Epithelial cell of proximal tubule (primary cell): ENCODE data around the gene OR4K14. TPM values are rescaled to one million over a fixed set of nuclear protein-coding genes. Genes with fewer than 3 reads are reported as not detected.

Source experiments
- DNase-seq: peaks from one replicate; pipeline ENCODE4 v3.0.0-alpha.2; 2011; ENCODE audit warnings: low read depth
- H3K4me3 ChIP-seq: 2 replicates; pipeline ENCODE4 v1.5.1; 2011; ENCODE audit warnings: low read depth, mild to moderate bottlenecking, low read length
- CTCF ChIP-seq: conservative IDR thresholded peaks from 2 replicates; pipeline ENCODE4 v1.5.1; 2012; ENCODE audit warnings: low read depth, mild to moderate bottlenecking, low read length
- total RNA-seq: library from RNA; depleted of rRNA; stranded (reverse); fragments of >200 nt; gene quantifications from 2 replicates; pipeline ENCODE4 v1.2.3, GENCODE V29; 2015

Gene OR4K14
- not detected in 2 replicates for total RNA-seq

- no peak for TF ChIP-seq CTCF
- no peak within 1 kb of the TSS for H3K4me3 ChIP-seq
- DNase-seq = no peak
Observed at GRCh38 chr14:20019257-20019865, at the start of gene OR4K14. Gene OR4K14 (minus strand): TSS chr14:20019307. CDS start chr14:20015193, 4,114 bp downstream.

- no peak within 1 kb of the TSS for H3K4me3 ChIP-seq
- no peak for DNase-seq
- TF ChIP-seq CTCF = no peak
Observed at GRCh38 chr14:20059745-20060144, 40.6 kb upstream of the OR4K14 start, which contains the start of gene OR4L1. Gene OR4L1 (plus strand): TSS chr14:20060045. CDS start chr14:20060045, 0 bp downstream.

- no peak for DNase-seq
- no peak overlapping the region for H3K4me3 ChIP-seq
- no peak for TF ChIP-seq CTCF
Observed at GRCh38 chr14:20048202-20048601, 29.1 kb upstream of the OR4K14 start.

- H3K4me3 ChIP-seq = no peak overlapping the region
- no peak for TF ChIP-seq CTCF
- no peak for DNase-seq
Observed at GRCh38 chr14:20044243-20044642, 25.1 kb upstream of the OR4K14 start.

- no peak within 1 kb of the TSS for H3K4me3 ChIP-seq
- TF ChIP-seq CTCF = no peak
- DNase-seq = no peak
Observed at GRCh38 chr14:20035938-20036337, 16.8 kb upstream of the OR4K14 start, which contains the start of gene OR4K13. Gene OR4K13 (minus strand): TSS chr14:20036038. CDS start chr14:20034758, 1,280 bp downstream.

- no peak for DNase-seq
Observed at GRCh38 chr14:20035449-20035848, 16.3 kb upstream of the OR4K14 start.

More at GRCh38 chr14:20035449-20035848, 16.3 kb upstream of the OR4K14 start:
- TF ChIP-seq CTCF = no peak
- H3K4me3 ChIP-seq = no peak overlapping the region
